ENCODE measurements around the gene GALNT2. TPM values are rescaled to one million over a fixed set of nuclear protein-coding genes. Genes with fewer than 3 reads are reported as not detected.

Gene GALNT2
- polyA plus RNA-seq, 3 donors = 19.6 to 25.6 (median 23.4) TPM

DNA sequence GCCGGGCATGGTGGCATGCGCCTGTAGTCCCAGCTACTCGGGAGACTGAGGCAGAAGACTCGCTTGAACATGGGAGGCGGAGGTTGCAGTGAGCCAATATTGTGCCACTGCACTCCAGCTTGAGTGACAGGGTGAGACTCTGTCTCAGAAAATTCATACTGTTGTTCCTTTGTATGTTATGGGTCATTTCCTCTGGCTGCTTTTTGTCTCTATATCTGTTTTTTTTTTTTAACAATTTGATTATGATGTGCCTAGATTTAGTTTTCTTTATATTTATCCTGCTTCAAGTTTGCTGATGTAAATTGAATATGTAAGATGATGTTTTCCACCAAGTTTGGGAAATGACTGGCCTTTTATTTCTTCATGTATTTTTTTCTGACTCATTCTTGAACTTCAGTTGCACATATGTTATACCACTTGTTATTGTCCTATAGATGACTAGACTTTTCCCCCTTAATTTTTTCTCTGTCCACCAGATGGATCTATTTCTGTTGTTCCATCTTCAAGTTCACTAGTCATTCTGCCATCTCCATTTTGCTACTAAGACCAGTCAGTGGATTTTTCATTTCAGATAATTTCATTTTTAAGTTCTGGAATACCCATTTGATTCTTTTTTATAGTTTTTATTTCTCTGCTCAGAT, 173.5 kb downstream of the GALNT2 start:
- no peaks in the 10 kb centered on the region for H4K20me1 ChIP-seq (ENCODE audit: insufficient read depth, low read length)
- no peak overlapping the region for H2AFZ ChIP-seq (ENCODE audit: insufficient read depth, low read depth, low read length, poor library complexity, severe bottlenecking)
- H3K9ac ChIP-seq (ENCODE audit: insufficient read depth, low read length, poor library complexity, severe bottlenecking) = no peak overlapping the region
- no peaks in the 10 kb centered on the region for H3K27me3 ChIP-seq (ENCODE audit: control insufficient read depth in 2 of 2, insufficient read depth in 2 of 2, low read length in 2 of 2)
- H3K36me3 ChIP-seq (replicated peaks in 1 of 2; ENCODE audit: control insufficient read depth in 1 of 2, insufficient read depth in 2 of 2, low read length in 2 of 2) = peaks cover 46 to 94% of the 10 kb centered on the region in 2 donors
- WGBS (ENCODE audit: insufficient coverage) = 100% methylated on average over 5 of the region's 5 CpGs
- no peaks in the 10 kb centered on the region for H3K9me3 ChIP-seq (replicated peaks in 1 of 2; ENCODE audit: control insufficient read depth in 1 of 2, insufficient read depth in 1 of 2, low read length in 2 of 2)
- Mint-ChIP-seq H3K9me3 (peaks cover 0 to 5% (median 1%) of the 10 kb centered on the region in 7 donors), H3K36me3 (peaks cover 73 to 82% of the 10 kb centered on the region in 2 donors), H3K27me3 (ENCODE audit: low read depth in 3 of 3) (no peaks in the 10 kb centered on the region), H3K4me3 (no peak overlapping the region), H3K4me1 (no peaks in the 10 kb centered on the region), H3K27ac (peak overlapping the region in 1 of 7 donors; percentile 17)
- H3K27ac ChIP-seq (ENCODE audit: low read depth in 1 of 2, low read length in 2 of 2) = no peak overlapping the region
- TF ChIP-seq, protein P1, sequence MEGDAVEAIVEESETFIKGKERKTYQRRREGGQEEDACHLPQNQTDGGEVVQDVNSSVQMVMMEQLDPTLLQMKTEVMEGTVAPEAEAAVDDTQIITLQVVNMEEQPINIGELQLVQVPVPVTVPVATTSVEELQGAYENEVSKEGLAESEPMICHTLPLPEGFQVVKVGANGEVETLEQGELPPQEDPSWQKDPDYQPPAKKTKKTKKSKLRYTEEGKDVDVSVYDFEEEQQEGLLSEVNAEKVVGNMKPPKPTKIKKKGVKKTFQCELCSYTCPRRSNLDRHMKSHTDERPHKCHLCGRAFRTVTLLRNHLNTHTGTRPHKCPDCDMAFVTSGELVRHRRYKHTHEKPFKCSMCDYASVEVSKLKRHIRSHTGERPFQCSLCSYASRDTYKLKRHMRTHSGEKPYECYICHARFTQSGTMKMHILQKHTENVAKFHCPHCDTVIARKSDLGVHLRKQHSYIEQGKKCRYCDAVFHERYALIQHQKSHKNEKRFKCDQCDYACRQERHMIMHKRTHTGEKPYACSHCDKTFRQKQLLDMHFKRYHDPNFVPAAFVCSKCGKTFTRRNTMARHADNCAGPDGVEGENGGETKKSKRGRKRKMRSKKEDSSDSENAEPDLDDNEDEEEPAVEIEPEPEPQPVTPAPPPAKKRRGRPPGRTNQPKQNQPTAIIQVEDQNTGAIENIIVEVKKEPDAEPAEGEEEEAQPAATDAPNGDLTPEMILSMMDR (IDR thresholded peaks at IDR 0.05) = no peak
- H3K79me2 ChIP-seq (ENCODE audit: insufficient read depth, low read length) = no peaks in the 10 kb centered on the region
- no peaks in the 10 kb centered on the region for H3K4me1 ChIP-seq (ENCODE audit: control insufficient read depth in 1 of 2, insufficient read depth in 2 of 2, low read length in 2 of 2)
- intact Hi-C loops (cut with micrococcal nuclease) = no loop called here
- no peak for DNase-seq
- no peak overlapping the region for H3K4me3 ChIP-seq (replicated peaks in 1 of 3; ENCODE audit: low read depth in 2 of 3, low read length in 3 of 3)
- no peak overlapping the region for H3K4me2 ChIP-seq (replicated peaks; ENCODE audit: extremely low read depth, low read length, poor library complexity, severe bottlenecking)

DNA sequence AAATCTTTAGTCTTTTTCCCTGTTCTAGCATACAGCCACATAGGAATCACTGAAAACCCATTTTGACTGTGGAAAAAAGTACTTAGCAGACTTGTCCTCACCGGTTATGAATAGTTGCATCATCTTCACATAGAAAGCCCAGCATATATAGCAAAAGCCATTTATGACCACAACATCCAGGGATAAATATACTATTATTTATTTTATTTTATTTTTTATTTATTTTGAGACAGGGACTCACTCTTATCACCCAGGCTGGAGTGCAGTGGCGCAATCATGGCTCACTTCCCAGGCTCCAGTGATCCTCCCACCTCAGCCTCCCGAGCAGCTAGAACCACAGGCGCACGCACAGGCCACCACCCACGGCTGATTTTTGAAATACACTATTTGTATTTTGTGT, 175.3 kb downstream of the GALNT2 start:
- Histone ChIP-seq H2AFZ (ENCODE audit: insufficient read depth, low read depth, low read length, poor library complexity, severe bottlenecking) (no peak overlapping the region), H3K9ac (ENCODE audit: insufficient read depth, low read length, poor library complexity, severe bottlenecking) (no peak overlapping the region), H3K27me3 (ENCODE audit: control insufficient read depth in 2 of 2, insufficient read depth in 2 of 2, low read length in 2 of 2) (no peaks in the 10 kb centered on the region), H3K9me3 (replicated peaks in 1 of 2; ENCODE audit: control insufficient read depth in 1 of 2, insufficient read depth in 1 of 2, low read length in 2 of 2) (no peaks in the 10 kb centered on the region), H3K4me1 (ENCODE audit: control insufficient read depth in 1 of 2, insufficient read depth in 2 of 2, low read length in 2 of 2) (no peaks in the 10 kb centered on the region), H4K20me1 (ENCODE audit: insufficient read depth, low read length) (no peaks in the 10 kb centered on the region), H3K79me2 (ENCODE audit: insufficient read depth, low read length) (no peaks in the 10 kb centered on the region), H3K36me3 (replicated peaks in 1 of 2; ENCODE audit: control insufficient read depth in 1 of 2, insufficient read depth in 2 of 2, low read length in 2 of 2) (peaks cover 48 to 94% of the 10 kb centered on the region in 2 donors), H3K27ac (ENCODE audit: low read depth in 1 of 2, low read length in 2 of 2) (no peak overlapping the region), H3K4me2 (replicated peaks; ENCODE audit: extremely low read depth, low read length, poor library complexity, severe bottlenecking) (no peak overlapping the region), H3K4me3 (replicated peaks in 1 of 3; ENCODE audit: low read depth in 2 of 3, low read length in 3 of 3) (no peak overlapping the region)
- peaks cover 73 to 82% of the 10 kb centered on the region in 2 donors for H3K36me3 Mint-ChIP-seq
- H3K27ac Mint-ChIP-seq = peak overlapping the region in 1 of 7 donors; percentile 45
- H3K27me3 Mint-ChIP-seq (ENCODE audit: low read depth in 3 of 3) = no peaks in the 10 kb centered on the region
- TF ChIP-seq, protein P1 (IDR thresholded peaks at IDR 0.05) = no peak
- H3K4me3 Mint-ChIP-seq = no peak overlapping the region
- H3K9me3 Mint-ChIP-seq = peaks cover 0 to 5% (median 1%) of the 10 kb centered on the region in 7 donors
- WGBS (ENCODE audit: insufficient coverage) = no CpG with 5 or more reads among the region's 6 CpGs
- no peaks in the 10 kb centered on the region for H3K4me1 Mint-ChIP-seq
- intact Hi-C loops (cut with micrococcal nuclease) = no loop called here
- no peak for DNase-seq

All from CD14-positive monocyte (primary cell).